Endodermal cell (in vitro differentiated cells): ENCODE data around the gene TECR. TPM values are rescaled to one million over a fixed set of nuclear protein-coding genes. Genes with fewer than 3 reads are reported as not detected.

Experiments used
- DNase-seq: peaks from one replicate; pipeline ENCODE4 v3.0.0-alpha.2; 2017
- H3K27ac ChIP-seq: 2 replicates; pipeline ENCODE4 v1.5.1; 2013; ENCODE audit warnings: mild to moderate bottlenecking, low read depth, low read length, moderate library complexity
- H3K27me3 ChIP-seq: 2 replicates; pipeline ENCODE4 v1.6.1; 2013; ENCODE audit warnings: mild to moderate bottlenecking, low read length, moderate library complexity; ENCODE audit not compliant: insufficient read depth, control insufficient read depth, poor library complexity, severe bottlenecking
- H3K36me3 ChIP-seq: 2 replicates; pipeline ENCODE4 v1.7.0; 2013; ENCODE audit warnings: mild to moderate bottlenecking, low read length, moderate library complexity; ENCODE audit not compliant: control insufficient read depth, insufficient read depth
- H3K4me1 ChIP-seq: one replicate; pipeline ENCODE4 v1.7.0; 2013; ENCODE audit warnings: low read length; ENCODE audit not compliant: control insufficient read depth, insufficient read depth
- H3K4me3 ChIP-seq: 2 replicates; pipeline ENCODE4 v1.5.1; 2013; ENCODE audit warnings: mild to moderate bottlenecking, low read length, moderate library complexity
- H3K9ac ChIP-seq: 2 replicates; pipeline ENCODE4 v1.6.1; 2013; ENCODE audit warnings: mild to moderate bottlenecking, low read length, moderate library complexity; ENCODE audit not compliant: poor library complexity, severe bottlenecking; ENCODE audit errors: extremely low read depth
- H3K9me3 ChIP-seq: 2 replicates; pipeline ENCODE4 v1.6.1; 2013; ENCODE audit warnings: mild to moderate bottlenecking, low read length, moderate library complexity; ENCODE audit not compliant: control insufficient read depth
- H3K27ac Mint-ChIP-seq: 2 replicates; pipeline ENCODE4 v1.8.0; 2020; ENCODE audit warnings: mixed read lengths
- H3K27me3 Mint-ChIP-seq: 2 replicates; pipeline ENCODE4 v1.8.0; 2021; ENCODE audit warnings: mild to moderate bottlenecking, mixed read lengths; ENCODE audit not compliant: insufficient read depth
- H3K36me3 Mint-ChIP-seq: 2 replicates; pipeline ENCODE4 v1.8.0; 2020; ENCODE audit warnings: low read depth, mixed read lengths
- H3K4me1 Mint-ChIP-seq: 2 replicates; pipeline ENCODE4 v1.8.0; 2020; ENCODE audit warnings: mixed read lengths
- H3K4me3 Mint-ChIP-seq: 2 replicates; pipeline ENCODE4 v1.8.0; 2020; ENCODE audit warnings: mild to moderate bottlenecking, moderate library complexity, mixed read lengths
- H3K9me3 Mint-ChIP-seq: 2 replicates; pipeline ENCODE4 v1.8.0; 2020; ENCODE audit warnings: mild to moderate bottlenecking, mixed read lengths
- CTCF ChIP-seq: fragments of 200-600 bp; sonication (generic); conservative IDR thresholded peaks from 2 replicates; pipeline ENCODE4 v1.5.0; 2021; ENCODE audit warnings: antibody characterized with exemption, mild to moderate bottlenecking
- WGBS, 2 experiments: methylation state at CpG; one replicate each; pipeline versions ENCODE4 v1.1.5 to v1.1.7; 2013; ENCODE audit warnings: missing lambda C conversion rate in 2 of 2, mixed read lengths in 1 of 2; ENCODE audit not compliant: insufficient coverage in 1 of 2, insufficient read length in 1 of 2; 5-methylcytosine and 5-hydroxymethylcytosine counted together
- total RNA-seq, 2 donors: library from RNA; stranded (reverse); fragmentation: NEBNext Ultra II Directional in 1 of 2; extraction: Animal tissue kit (Norgen Biotek cat#: 25700) in 1 of 2; gene quantifications; 2 replicates in 1 of 2; 3 replicates in 1 of 2; pipeline ENCODE4 v1.2.1, GENCODE V29; 2021

Gene TECR
- total RNA-seq, 2 donors from 2014 or later = 127 to 140 TPM

GRCh38 chr19:14495672-14496028 lies 33.7 kb upstream of the TECR start:
- Mint-ChIP-seq H3K9me3 (no peaks in the 10 kb centered on the region), H3K4me3 (peak overlapping the region; percentile 77), H3K27ac (peak overlapping the region; percentile 74), H3K4me1 (peaks cover 2% of the 10 kb centered on the region), H3K36me3 (peaks cover 21% of the 10 kb centered on the region), H3K27me3 (no peaks in the 10 kb centered on the region)
- Histone ChIP-seq H3K27ac (no peak overlapping the region), H3K9ac (peak overlapping the region; percentile 29), H3K4me3 (peak overlapping the region; percentile 96), H3K27me3 (no peaks in the 10 kb centered on the region), H3K36me3 (peaks cover 6% of the 10 kb centered on the region), H3K4me1 (peaks cover 3% of the 10 kb centered on the region), H3K9me3 (no peaks in the 10 kb centered on the region)
- no peak for DNase-seq
- 0% methylated on average over 5 to 28 of the region's 28 CpGs for WGBS, 2 experiments
- TF ChIP-seq CTCF = no peak

GRCh38 chr19:14496029-14496833 lies 33.2 kb upstream of the TECR start, which contains the start of gene GIPC1:
TSS of gene GIPC1 (minus strand) at chr19:14496127. CDS start at chr19:14482976, 13,151 bp downstream.
- Mint-ChIP-seq H3K27ac (peak within 1 kb of the TSS; percentile 76), H3K4me1 (peaks cover 2% of the 10 kb centered on the region), H3K9me3 (no peaks in the 10 kb centered on the region), H3K36me3 (peaks cover 18% of the 10 kb centered on the region), H3K27me3 (no peaks in the 10 kb centered on the region), H3K4me3 (peak within 1 kb of the TSS; percentile 77)
- H3K36me3 ChIP-seq = peaks cover 6% of the 10 kb centered on the region
- H3K27ac ChIP-seq = no peak within 1 kb of the TSS
- no peaks in the 10 kb centered on the region for H3K27me3 ChIP-seq
- peak within 1 kb of the TSS; percentile 29 for H3K9ac ChIP-seq
- H3K4me3 ChIP-seq = peak within 1 kb of the TSS; percentile 96
- peak; percentile 99 for DNase-seq
- no peaks in the 10 kb centered on the region for H3K9me3 ChIP-seq
- 10 to 33% methylated on average over 16 to 71 of the region's 71 CpGs for WGBS, 2 experiments
- H3K4me1 ChIP-seq = peaks cover 3% of the 10 kb centered on the region
- no peak for TF ChIP-seq CTCF

GRCh38 chr19:14496834-14497227 lies 32.6 kb upstream of the TECR start:
- 92 to 94% methylated on average over 6 to 7 of the region's 7 CpGs for WGBS, 2 experiments
- H3K9ac ChIP-seq = no peak overlapping the region
- H3K36me3 Mint-ChIP-seq = peaks cover 14% of the 10 kb centered on the region

More at GRCh38 chr19:14496834-14497227, 32.6 kb upstream of the TECR start:
- Mint-ChIP-seq H3K9me3 (no peaks in the 10 kb centered on the region), H3K4me3 (peak overlapping the region; percentile 77), H3K27me3 (no peaks in the 10 kb centered on the region), H3K27ac (peak overlapping the region; percentile 76), H3K4me1 (peaks cover 2% of the 10 kb centered on the region)
- Histone ChIP-seq H3K27ac (no peak overlapping the region), H3K9me3 (no peaks in the 10 kb centered on the region), H3K27me3 (no peaks in the 10 kb centered on the region), H3K4me3 (peak overlapping the region; percentile 65), H3K4me1 (peaks cover 3% of the 10 kb centered on the region), H3K36me3 (peaks cover 6% of the 10 kb centered on the region)
- DNase-seq = no peak
- TF ChIP-seq CTCF = no peak
